Osteocyte (in vitro differentiated cells): ENCODE measurements around the gene AMPD2. TPM values are rescaled to one million over a fixed set of nuclear protein-coding genes. Genes with fewer than 3 reads are reported as not detected.

Experiments
- DNase-seq: peaks from one replicate; pipeline ENCODE4 v3.0.0; 2021; ENCODE audit warnings: mixed read lengths; ENCODE audit not compliant: unreplicated experiment; ENCODE audit errors: extremely low spot score
- H3K27ac Mint-ChIP-seq: one replicate; pipeline ENCODE4 v1.8.0; 2021; ENCODE audit warnings: mild to moderate bottlenecking, mixed read lengths; ENCODE audit not compliant: unreplicated experiment
- H3K27me3 Mint-ChIP-seq: one replicate; pipeline ENCODE4 v1.8.0; 2021; ENCODE audit warnings: mixed read lengths; ENCODE audit not compliant: unreplicated experiment
- H3K36me3 Mint-ChIP-seq: one replicate; pipeline ENCODE4 v1.8.0; 2021; ENCODE audit warnings: mixed read lengths; ENCODE audit not compliant: unreplicated experiment
- H3K4me1 Mint-ChIP-seq: one replicate; pipeline ENCODE4 v1.8.0; 2021; ENCODE audit warnings: mixed read lengths; ENCODE audit not compliant: unreplicated experiment
- H3K4me3 Mint-ChIP-seq: one replicate; pipeline ENCODE4 v1.8.0; 2021; ENCODE audit warnings: mild to moderate bottlenecking, moderate library complexity, mixed read lengths; ENCODE audit not compliant: unreplicated experiment
- H3K9me3 Mint-ChIP-seq: one replicate; pipeline ENCODE4 v1.8.0; 2021; ENCODE audit warnings: mixed read lengths; ENCODE audit not compliant: unreplicated experiment
- long read RNA-seq: library from polyadenylated mRNA; unstranded; transcript quantifications from one replicate; pipeline ENCODE4 v2.0.0, GENCODE V29; 2021
- total RNA-seq: library from RNA; stranded (reverse); gene quantifications from 2 replicates; pipeline ENCODE4 v1.2.1, GENCODE V29; 2021
- TF ChIP-seq, protein P1 (sequence below): fragments of 200-600 bp; sonication (generic); IDR thresholded peaks from 2 replicates; pipeline ENCODE4 v1.5.0; 2021; ENCODE audit warnings: antibody characterized with exemption, mild to moderate bottlenecking, moderate library complexity

AMPD2 gene
- total RNA-seq: 59.4 and 64.0 TPM in 2 replicates
- long read RNA-seq, transcript AMPD2-202 (18 exons, 3,728 nt): major isoform, 7 of 25 reads
- long read RNA-seq, partial matches to known transcripts: 11 of 25 reads
- long read RNA-seq, other reads (novel, unspliced or antisense): 6 of 25 reads

DNA sequence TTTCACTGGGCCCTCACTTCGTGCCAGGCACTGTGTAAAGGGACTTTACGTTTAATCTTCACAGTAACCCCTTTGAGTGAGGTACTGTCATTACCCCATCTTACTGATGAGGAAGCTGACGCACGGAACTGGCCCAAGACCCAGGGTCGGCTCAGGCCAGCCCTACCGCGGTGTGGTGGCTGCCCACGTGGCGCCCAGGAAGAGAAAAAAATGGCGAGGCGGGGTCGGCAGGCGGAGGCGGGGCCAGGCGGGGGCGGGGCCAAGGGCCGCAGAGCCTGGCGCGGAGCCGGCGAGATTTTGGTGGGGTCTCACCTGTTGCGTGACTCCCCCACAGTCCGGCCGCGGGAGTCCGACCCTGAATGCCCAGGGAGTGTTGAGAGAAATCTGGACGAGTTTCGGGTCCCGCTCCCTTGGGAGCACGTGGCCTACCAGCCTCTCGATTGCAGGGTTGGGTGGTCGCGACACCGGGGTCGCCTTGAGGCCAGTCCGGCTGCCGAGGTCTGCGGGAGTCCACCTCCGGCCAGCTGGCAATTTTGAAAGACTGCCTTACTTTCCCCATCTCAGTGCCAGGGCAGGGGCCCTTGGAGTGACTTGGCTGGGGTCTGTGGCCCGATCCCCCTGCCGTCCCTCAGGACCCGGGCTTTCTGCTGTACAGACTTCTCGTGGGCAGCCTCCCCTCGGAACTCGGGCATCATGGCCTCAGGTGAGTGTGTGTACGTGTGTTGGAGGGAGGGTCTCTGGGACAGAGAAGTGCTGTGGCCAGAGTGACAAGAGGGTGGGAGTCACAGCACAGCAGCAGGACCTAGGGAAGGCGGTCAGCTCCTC, at the start of gene AMPD2, which contains the start of gene GNAT2:
AMPD2 (plus strand) TSS at position 262 of the 825 bp plus-strand sequence. CDS start 1,339 bp downstream, outside the sequence.
GNAT2 (minus strand) TSS at position 41 of the 825 bp plus-strand sequence. CDS start 6,746 bp downstream, outside the sequence.
- Mint-ChIP-seq H3K27ac (peak within 1 kb of the TSS; percentile 97), H3K9me3 (no peaks in the 10 kb centered on the region), H3K36me3 (no peaks in the 10 kb centered on the region), H3K4me1 (peaks cover 47% of the 10 kb centered on the region), H3K27me3 (no peaks in the 10 kb centered on the region), H3K4me3 (peak within 1 kb of the TSS; percentile 95)
- TF ChIP-seq, protein P1, sequence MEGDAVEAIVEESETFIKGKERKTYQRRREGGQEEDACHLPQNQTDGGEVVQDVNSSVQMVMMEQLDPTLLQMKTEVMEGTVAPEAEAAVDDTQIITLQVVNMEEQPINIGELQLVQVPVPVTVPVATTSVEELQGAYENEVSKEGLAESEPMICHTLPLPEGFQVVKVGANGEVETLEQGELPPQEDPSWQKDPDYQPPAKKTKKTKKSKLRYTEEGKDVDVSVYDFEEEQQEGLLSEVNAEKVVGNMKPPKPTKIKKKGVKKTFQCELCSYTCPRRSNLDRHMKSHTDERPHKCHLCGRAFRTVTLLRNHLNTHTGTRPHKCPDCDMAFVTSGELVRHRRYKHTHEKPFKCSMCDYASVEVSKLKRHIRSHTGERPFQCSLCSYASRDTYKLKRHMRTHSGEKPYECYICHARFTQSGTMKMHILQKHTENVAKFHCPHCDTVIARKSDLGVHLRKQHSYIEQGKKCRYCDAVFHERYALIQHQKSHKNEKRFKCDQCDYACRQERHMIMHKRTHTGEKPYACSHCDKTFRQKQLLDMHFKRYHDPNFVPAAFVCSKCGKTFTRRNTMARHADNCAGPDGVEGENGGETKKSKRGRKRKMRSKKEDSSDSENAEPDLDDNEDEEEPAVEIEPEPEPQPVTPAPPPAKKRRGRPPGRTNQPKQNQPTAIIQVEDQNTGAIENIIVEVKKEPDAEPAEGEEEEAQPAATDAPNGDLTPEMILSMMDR: no peak
- peak; percentile 87 for DNase-seq

DNA sequence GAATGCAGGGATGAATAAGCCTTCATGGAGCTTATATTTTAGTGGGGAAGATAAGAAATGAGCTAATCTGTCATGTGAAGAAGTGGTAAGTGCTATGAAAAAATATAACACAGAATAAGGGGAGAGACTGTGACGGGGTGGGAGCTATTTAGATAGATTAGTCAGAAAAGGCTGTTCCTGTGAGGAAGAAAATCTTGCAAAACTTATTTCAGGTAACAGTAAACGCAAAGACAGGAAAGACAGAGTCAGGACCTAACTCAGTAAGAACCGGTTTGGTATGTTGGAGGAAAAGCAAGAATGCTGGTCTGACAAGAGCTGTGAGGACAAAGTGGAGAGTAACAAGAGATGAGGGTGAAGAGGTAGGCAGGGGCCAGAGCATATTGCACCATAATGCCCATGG, 49.2 kb upstream of the AMPD2 start:
- Mint-ChIP-seq H3K36me3 (peaks cover 6% of the 10 kb centered on the region), H3K9me3 (no peaks in the 10 kb centered on the region), H3K4me1 (peaks cover 18% of the 10 kb centered on the region), H3K27ac (no peak overlapping the region), H3K27me3 (no peaks in the 10 kb centered on the region), H3K4me3 (no peak overlapping the region)
- DNase-seq: no peak
- TF ChIP-seq, protein P1: no peak

DNA sequence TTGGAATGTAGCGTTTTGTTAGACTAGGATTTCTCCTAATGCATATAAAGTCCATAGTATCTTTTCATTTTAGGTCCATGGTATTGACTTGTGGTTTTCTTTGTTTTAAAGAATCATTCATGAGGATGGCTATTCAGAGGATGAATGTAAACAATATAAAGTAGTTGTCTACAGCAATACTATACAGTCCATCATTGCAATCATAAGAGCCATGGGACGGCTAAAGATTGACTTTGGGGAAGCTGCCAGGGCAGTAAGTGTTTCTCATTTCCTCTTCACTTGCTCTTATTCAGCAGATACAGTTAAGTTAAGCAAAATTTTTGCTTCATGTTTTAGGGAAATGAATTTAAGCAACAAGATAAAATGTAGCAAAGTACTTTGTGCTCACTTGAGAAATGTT, 45.9 kb upstream of the AMPD2 start:
- H3K36me3 Mint-ChIP-seq: peaks cover 19% of the 10 kb centered on the region
- peaks cover 6% of the 10 kb centered on the region for H3K4me1 Mint-ChIP-seq
- TF ChIP-seq, protein P1: no peak
- no peaks in the 10 kb centered on the region for H3K27me3 Mint-ChIP-seq
- no peak overlapping the region for H3K27ac Mint-ChIP-seq
- H3K4me3 Mint-ChIP-seq: no peak overlapping the region
- DNase-seq: no peak
- no peaks in the 10 kb centered on the region for H3K9me3 Mint-ChIP-seq

DNA sequence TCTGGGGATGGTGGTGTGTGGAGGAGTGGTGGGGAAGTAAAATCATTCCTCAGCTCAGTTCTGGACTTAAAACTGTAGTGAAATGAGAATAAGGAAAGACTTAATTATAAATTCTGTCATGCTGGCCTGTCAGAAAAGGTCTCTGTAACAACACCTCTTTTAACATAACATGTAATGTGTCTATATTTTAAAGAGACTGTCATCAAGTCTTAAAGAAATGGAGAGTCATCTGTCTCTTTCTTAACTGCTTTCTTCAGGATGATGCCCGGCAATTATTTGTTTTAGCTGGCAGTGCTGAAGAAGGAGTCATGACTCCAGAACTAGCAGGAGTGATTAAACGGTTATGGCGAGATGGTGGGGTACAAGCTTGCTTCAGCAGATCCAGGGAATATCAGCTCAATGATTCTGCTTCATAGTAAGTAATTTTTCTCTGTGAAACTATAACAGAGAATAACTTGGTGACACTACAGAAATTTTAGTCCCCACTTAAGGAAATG, 40.6 kb upstream of the AMPD2 start:
- peak overlapping the region; percentile 27 for H3K27ac Mint-ChIP-seq
- peaks cover 5% of the 10 kb centered on the region for H3K4me1 Mint-ChIP-seq
- no peak for DNase-seq
- TF ChIP-seq, protein P1: no peak
- H3K27me3 Mint-ChIP-seq: no peaks in the 10 kb centered on the region
- H3K4me3 Mint-ChIP-seq: no peak overlapping the region
- peaks cover 48% of the 10 kb centered on the region for H3K36me3 Mint-ChIP-seq
- H3K9me3 Mint-ChIP-seq: no peaks in the 10 kb centered on the region

DNA sequence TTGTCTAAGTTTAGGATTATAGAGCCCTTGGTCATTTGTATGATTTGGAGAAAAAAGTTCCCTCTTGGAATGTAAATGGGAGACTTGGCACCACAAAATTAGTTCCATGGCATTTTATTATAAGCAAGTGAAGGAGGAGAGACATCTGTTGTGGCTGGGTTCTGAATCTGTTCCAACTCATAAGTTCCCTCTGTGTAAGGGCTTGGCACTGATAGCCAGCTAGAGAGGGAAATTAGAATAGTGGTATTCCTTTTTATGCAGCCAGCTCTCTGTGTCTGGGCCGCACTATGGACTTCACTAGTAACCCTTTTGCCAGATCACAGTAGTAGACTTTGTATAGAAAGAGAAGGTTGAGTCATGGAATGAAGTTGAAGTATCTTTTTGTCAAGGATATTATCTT, 40.1 kb upstream of the AMPD2 start:
- no peaks in the 10 kb centered on the region for H3K9me3 Mint-ChIP-seq
- H3K36me3 Mint-ChIP-seq: peaks cover 51% of the 10 kb centered on the region
- H3K4me1 Mint-ChIP-seq: peaks cover 5% of the 10 kb centered on the region
- TF ChIP-seq, protein P1: no peak
- H3K27ac Mint-ChIP-seq: no peak overlapping the region
- H3K4me3 Mint-ChIP-seq: no peak overlapping the region
- no peak for DNase-seq
- H3K27me3 Mint-ChIP-seq: no peaks in the 10 kb centered on the region
